Measurements from ENCODE around the gene CACNA1C. TPM values are rescaled to one million over a fixed set of nuclear protein-coding genes. Genes with fewer than 3 reads are reported as not detected.

CACNA1C gene
- total and polyA plus RNA-seq, 2 of the 4 experiments (the other 2 are of a cell fraction): 1.6 to 2.6 TPM

- Histone ChIP-seq H3K9ac (ENCODE audit: low read depth, low read length) (no peak overlapping the region), H2AK5ac (ENCODE audit: low read depth, low read length) (no peak overlapping the region), H3K9me3 (ENCODE audit: control insufficient read depth, insufficient read depth, low read length) (no peaks in the 10 kb centered on the region), H3K36me3 (ENCODE audit: control insufficient read depth, insufficient read depth, low read length) (no peaks in the 10 kb centered on the region), H3K56ac (ENCODE audit: extremely low read depth, insufficient read depth, low read length) (no peak overlapping the region), H2BK5ac (ENCODE audit: low read depth, low read length, poor library complexity, severe bottlenecking) (no peak overlapping the region), H2AFZ (replicated peaks; ENCODE audit: low read length, poor library complexity) (no peak overlapping the region), H3K4ac (ENCODE audit: low read depth, low read length) (no peak overlapping the region), H3K4me2 (ENCODE audit: low read depth, low read length) (no peak overlapping the region), H4K8ac (ENCODE audit: low read depth in 2 of 2, low read length in 2 of 2) (no peak overlapping the region), H2BK15ac (ENCODE audit: low read depth, low read length) (no peak overlapping the region), H2BK120ac (ENCODE audit: low read depth, low read length) (no peak overlapping the region), H3K14ac (replicated peaks; ENCODE audit: low read depth, low read length) (no peak overlapping the region), H3K27ac (ENCODE audit: insufficient read depth, low read length) (no peak overlapping the region), H3K4me1 (ENCODE audit: control insufficient read depth, insufficient read depth, low read length) (no peaks in the 10 kb centered on the region), H3K4me3 (ENCODE audit: insufficient read depth, low read depth, low read length) (no peak overlapping the region), H3K79me1 (ENCODE audit: low read depth in 1 of 2, low read length in 2 of 2) (no peaks in the 10 kb centered on the region; a peak in 1 of 4 replicates), H3K9me1 (ENCODE audit: insufficient read depth, low read length) (no peaks in the 10 kb centered on the region), H3K18ac (ENCODE audit: low read depth, low read length) (no peak overlapping the region), H2AK9ac (replicated peaks; ENCODE audit: low read depth, low read length, poor library complexity) (no peak overlapping the region), H4K5ac (ENCODE audit: low read depth, low read length) (no peak overlapping the region), H3K27me3 (ENCODE audit: control insufficient read depth, insufficient read depth, low read length) (peaks cover 3% of the 10 kb centered on the region; the same call in 1 of the 2 replicates), H3K23ac (ENCODE audit: low read depth, low read length) (no peak overlapping the region), H2BK20ac (ENCODE audit: low read depth, low read length) (no peak overlapping the region), H4K91ac (ENCODE audit: insufficient read depth, low read depth, low read length) (no peak overlapping the region), H4K20me1 (ENCODE audit: insufficient read depth, low read length) (no peaks in the 10 kb centered on the region; the same call in 1 of the 2 replicates)
- BruUV-seq (replicated peaks): no TSS peak
- intact Hi-C loops (cut with micrococcal nuclease) (no loop called here), dilution Hi-C loops (cut with HindIII; ENCODE audit: low sequenced_read_pairs, unreplicated experiment) (no loop called here), in situ Hi-C loops (cut with MboI; ENCODE audit: low sequenced_read_pairs) (no loop called here)
- ChIA-PET POLR2A (ENCODE audit: unreplicated experiment) (no interaction called here), CTCF (no interaction called here)
- DNase-seq: no peak
- 53% methylated on average over 2 of the region's 21 CpGs; no CpG with 5 or more reads in 1 of the 2 experiments for WGBS, 2 experiments (ENCODE audit: extremely low coverage in 2 of 2, insufficient read length in 1 of 2)
- no peak for ATAC-seq (ENCODE audit: low read depth)
- TF ChIP-seq, protein P1, sequence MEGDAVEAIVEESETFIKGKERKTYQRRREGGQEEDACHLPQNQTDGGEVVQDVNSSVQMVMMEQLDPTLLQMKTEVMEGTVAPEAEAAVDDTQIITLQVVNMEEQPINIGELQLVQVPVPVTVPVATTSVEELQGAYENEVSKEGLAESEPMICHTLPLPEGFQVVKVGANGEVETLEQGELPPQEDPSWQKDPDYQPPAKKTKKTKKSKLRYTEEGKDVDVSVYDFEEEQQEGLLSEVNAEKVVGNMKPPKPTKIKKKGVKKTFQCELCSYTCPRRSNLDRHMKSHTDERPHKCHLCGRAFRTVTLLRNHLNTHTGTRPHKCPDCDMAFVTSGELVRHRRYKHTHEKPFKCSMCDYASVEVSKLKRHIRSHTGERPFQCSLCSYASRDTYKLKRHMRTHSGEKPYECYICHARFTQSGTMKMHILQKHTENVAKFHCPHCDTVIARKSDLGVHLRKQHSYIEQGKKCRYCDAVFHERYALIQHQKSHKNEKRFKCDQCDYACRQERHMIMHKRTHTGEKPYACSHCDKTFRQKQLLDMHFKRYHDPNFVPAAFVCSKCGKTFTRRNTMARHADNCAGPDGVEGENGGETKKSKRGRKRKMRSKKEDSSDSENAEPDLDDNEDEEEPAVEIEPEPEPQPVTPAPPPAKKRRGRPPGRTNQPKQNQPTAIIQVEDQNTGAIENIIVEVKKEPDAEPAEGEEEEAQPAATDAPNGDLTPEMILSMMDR (conservative IDR thresholded peaks at IDR 0.05; ENCODE audit: low read depth, low read length): no peak
- TF ChIP-seq RAD21 (IDR thresholded peaks at IDR 0.05; ENCODE audit: low read length): no peak
- TF ChIP-seq POLR2A (IDR thresholded peaks at IDR 0.05; ENCODE audit: low read depth, low read length): no peak
- no peak for TF ChIP-seq MAFK (IDR thresholded peaks at IDR 0.05; ENCODE audit: low read depth, low read length)
- no peak for TF ChIP-seq CHD1 (IDR thresholded peaks at IDR 0.05; ENCODE audit: low read depth, low read length)
- TF ChIP-seq USF2 (IDR thresholded peaks at IDR 0.05; ENCODE audit: low read depth, low read length): no peak
Measured at GRCh38 chr12:2409656-2410265, 357.0 kb downstream of the CACNA1C start.

Measured in IMR-90 (cell line).